GM12878 (cell line): ENCODE data around the gene SYNPR. TPM values are rescaled to one million over a fixed set of nuclear protein-coding genes. Genes with fewer than 3 reads are reported as not detected.

Source experiments
- ATAC-seq: fragments of 200-7000 bp; cut with Tn5 transposase; 3 replicates; pipeline ENCODE4 v1.9.1; 2020; ENCODE audit warnings: mild to moderate bottlenecking, moderate library complexity
- BruUV-seq: library from RNA; stranded (reverse); fragments of 400-500 nt; replicated peaks from 2 replicates; lab custom pipeline; 2021; lab: Mats Ljungman, UMichigan
- CTCF ChIA-PET: fragments of 300-600 bp; sonication (Branson Sonifier 250); formaldehyde crosslinking; extraction: SDS; loops from one replicate; lab custom pipeline; 2021; ENCODE audit warnings: inconsistent platforms; lab: Yijun Ruan, JAX
- POLR2A ChIA-PET: fragments of 350-600 bp; formaldehyde crosslinking; extraction: SDS; loops from one replicate; lab custom pipeline; 2021; ENCODE audit warnings: inconsistent platforms; lab: Charles Lee
- RAD21 ChIA-PET: fragments of 300-600 bp; sonication (Branson Sonifier 250); formaldehyde crosslinking; loops from one replicate; lab custom pipeline; 2023; ENCODE audit warnings: antibody characterized with exemption; ENCODE audit not compliant: unreplicated experiment; lab: Charles Lee
- SMC1A ChIA-PET: fragments of 300-600 bp; sonication (Branson Sonifier 250); formaldehyde crosslinking; loops from one replicate; lab custom pipeline; 2023; ENCODE audit not compliant: unreplicated experiment, uncharacterized antibody; lab: Charles Lee
- DNase-seq: peaks from one replicate; pipeline ENCODE4 v3.0.0-alpha.2; 2011; ENCODE audit warnings: low read depth, low spot score
- FAIRE-seq: peaks from 3 replicates; lab custom pipeline; 2011; peaks lifted over from hg19 to GRCh38; lab: Jason Lieb, UNC
- H2AFZ ChIP-seq: 2 replicates; pipeline ENCODE4 v1.6.0; 2011; ENCODE audit warnings: low read depth, low read length, control low read depth; ENCODE audit not compliant: control insufficient read depth
- H3K27ac ChIP-seq: 2 replicates; pipeline ENCODE4 v1.5.1; 2011; ENCODE audit warnings: control low read depth; ENCODE audit not compliant: control insufficient read depth, insufficient read depth
- H3K27me3 ChIP-seq, 2 experiments: replicated peaks in 1 of 2; 2 replicates each; pipeline versions ENCODE4 v1.6.0 to v1.6.1; 2011; ENCODE audit warnings: low read length in 1 of 2; ENCODE audit not compliant: control insufficient read depth in 2 of 2, insufficient read depth in 2 of 2
- H3K36me3 ChIP-seq, 2 experiments: 2 replicates each; pipeline ENCODE4 v1.5.1; 2011; ENCODE audit warnings: low read length in 1 of 2; ENCODE audit not compliant: control insufficient read depth in 2 of 2, insufficient read depth in 2 of 2
- H3K4me1 ChIP-seq: 2 replicates; pipeline ENCODE4 v1.6.1; 2011; ENCODE audit warnings: mild to moderate bottlenecking, low read length, moderate library complexity, mixed read lengths; ENCODE audit not compliant: control insufficient read depth, insufficient read depth
- H3K4me2 ChIP-seq: 2 replicates; pipeline ENCODE4 v1.6.0; 2011; ENCODE audit warnings: control low read depth; ENCODE audit not compliant: control insufficient read depth, insufficient read depth
- H3K4me3 ChIP-seq: fragments of 200-600 bp; sonication (generic); 2 replicates; pipeline ENCODE4 v1.5.1; 2016
- H3K79me2 ChIP-seq: 2 replicates; pipeline ENCODE4 v1.6.0; 2011; ENCODE audit warnings: low read length; ENCODE audit not compliant: control insufficient read depth, insufficient read depth
- H3K9ac ChIP-seq: 2 replicates; pipeline ENCODE4 v1.8.0; 2011; ENCODE audit warnings: low read length, control low read depth, mixed read lengths; ENCODE audit not compliant: control insufficient read depth, insufficient read depth
- H3K9me3 ChIP-seq: replicated peaks from 3 replicates; pipeline ENCODE4 v1.5.1; 2011; ENCODE audit warnings: mild to moderate bottlenecking, low read length; ENCODE audit not compliant: control insufficient read depth, insufficient read depth
- H4K20me1 ChIP-seq: 2 replicates; pipeline ENCODE4 v1.6.0; 2011; ENCODE audit not compliant: control insufficient read depth, insufficient read depth
- GATAD2B ChIP-seq: fragments of 450-650 bp; conservative IDR thresholded peaks from 2 replicates; pipeline ENCODE4 v1.6.1; 2017; ENCODE audit warnings: low read depth, mild to moderate bottlenecking, moderate library complexity
- HDAC2 ChIP-seq: fragments of 200-600 bp; sonication (generic); IDR thresholded peaks from 2 replicates; pipeline ENCODE4 v1.6.1; 2017
- IKZF1 ChIP-seq: fragments of 450-650 bp; conservative IDR thresholded peaks from 2 replicates; pipeline ENCODE4 v1.6.1; 2017; ENCODE audit warnings: antibody characterized with exemption, mild to moderate bottlenecking
- MYB ChIP-seq: fragments of 150-350 bp; IDR thresholded peaks from 2 replicates; pipeline ENCODE4 v1.6.1; 2014; ENCODE audit warnings: mild to moderate bottlenecking, low read depth, low read length, borderline replicate concordance
- NFIC ChIP-seq: IDR thresholded peaks from 2 replicates; pipeline ENCODE4 v1.6.1; 2012; ENCODE audit warnings: low read depth, mild to moderate bottlenecking, inconsistent platforms, low read length, moderate library complexity
- POLR2AphosphoS5 ChIP-seq: IDR thresholded peaks from 2 replicates; pipeline ENCODE4 v1.6.1; 2011; ENCODE audit warnings: mild to moderate bottlenecking, low read length, inconsistent platforms
- RAD21 ChIP-seq: IDR thresholded peaks from 2 replicates; pipeline ENCODE4 v1.6.1; 2011; ENCODE audit warnings: mild to moderate bottlenecking, low read depth, low read length, moderate library complexity; ENCODE audit not compliant: insufficient read depth
- RAD51 ChIP-seq: fragments of 450-650 bp; IDR thresholded peaks from 2 replicates; pipeline ENCODE4 v1.6.1; 2016; ENCODE audit warnings: moderate library complexity, mild to moderate bottlenecking, inconsistent platforms
- RB1 ChIP-seq: fragments of 450-650 bp; formaldehyde crosslinking; IDR thresholded peaks from 2 replicates; pipeline ENCODE4 v1.6.1; 2017; ENCODE audit warnings: mild to moderate bottlenecking, borderline replicate concordance
- SIN3A ChIP-seq: IDR thresholded peaks from 2 replicates; pipeline ENCODE4 v1.6.1; 2012; ENCODE audit warnings: low read depth, low read length, improper control_type of control experiment
- SREBF1 ChIP-seq: IDR thresholded peaks from 2 replicates; pipeline ENCODE4 v1.6.1; 2012; ENCODE audit warnings: mild to moderate bottlenecking, low read length
- SUPT20H ChIP-seq: IDR thresholded peaks from 2 replicates; pipeline ENCODE4 v1.6.1; 2011; ENCODE audit warnings: low read depth, mild to moderate bottlenecking, low read length, moderate library complexity, borderline replicate concordance; ENCODE audit not compliant: control insufficient read depth
- TARDBP ChIP-seq: IDR thresholded peaks from 2 replicates; pipeline ENCODE4 v1.6.1; 2016; ENCODE audit warnings: borderline replicate concordance
- WGBS: methylation state at CpG from one replicate; pipeline ENCODE4 v1.1.6; 2016; ENCODE audit warnings: low lambda C conversion rate; ENCODE audit not compliant: insufficient replicate concordance, insufficient coverage; ENCODE audit errors: missing lambda C conversion rate; 5-methylcytosine and 5-hydroxymethylcytosine counted together
- in situ Hi-C: fragments of 300-500 bp; cut with MboI; formaldehyde crosslinking; loops from 9 replicates; pipeline ENCODE4 v1.14.3; 2018; ENCODE audit warnings: mixed read lengths
- intact Hi-C: fragments of 100-400 bp; cut with micrococcal nuclease; formaldehyde crosslinking; loops from one replicate; pipeline ENCODE4 v1.14.2; 2022; ENCODE audit not compliant: unreplicated experiment
- polyA plus RNA-seq, 11 experiments: library from polyadenylated mRNA; depleted of rRNA in 4 of 11; unstranded in 6 of 11; stranded (reverse) in 5 of 11; fragments of >200 nt; fragmentation: Nextera tagmentation in 4 of 11; fragmentation: Illumina TruSeq in 1 of 11; extraction: Ambion mirVana in 4 of 11; extraction: Trizol in 1 of 11; gene quantifications; 1 replicate in 1 of 11; 2 replicates in 10 of 11; pipeline versions ENCODE4 v1.2.1 to v1.2.3, GENCODE V29; 2011 to 2016; ENCODE audit warnings: inconsistent platforms in 2 of 11, missing spikeins in 2 of 11, low read depth in 1 of 11
- total RNA-seq, 4 experiments: library from RNA; depleted of rRNA in 3 of 4; stranded (reverse); fragments of >200 nt in 3 of 4; fragmentation: Illumina TruSeq in 1 of 4; extraction: Trizol in 1 of 4; gene quantifications; 2 replicates each; pipeline versions ENCODE4 v1.2.1 to v1.2.3, GENCODE V29; 2013 to 2021
- TF ChIP-seq, protein P1 (sequence below): fragments of 450-650 bp; IDR thresholded peaks from 2 replicates; pipeline ENCODE4 v1.6.1; 2016; ENCODE audit warnings: mild to moderate bottlenecking, moderate library complexity, borderline replicate concordance
- TF ChIP-seq, protein P2 (sequence below): fragments of 450-650 bp; IDR thresholded peaks from 2 replicates; pipeline ENCODE4 v1.6.1; 2017; ENCODE audit warnings: mild to moderate bottlenecking, moderate library complexity
- TF ChIP-seq, protein P3 (sequence below): fragments of 450-650 bp; IDR thresholded peaks from 2 replicates; pipeline ENCODE4 v1.6.1; 2017; ENCODE audit warnings: mild to moderate bottlenecking

The SYNPR gene
- total and polyA plus RNA-seq, 10 of the 15 experiments (the other 5 are each of a cell fraction or from before 2014, with no cell fraction given), result not detected

GRCh38 chr3:63387568-63387967, 109.5 kb downstream of the SYNPR start:
- H3K4me3 ChIP-seq, result no peak overlapping the region
- no peaks in the 10 kb centered on the region for H3K36me3 ChIP-seq
- H3K27me3 ChIP-seq, result no peaks in the 10 kb centered on the region; a peak in 1 of 4 replicates
- CTCF ChIA-PET, result no interaction called here
- POLR2A ChIA-PET, result interaction anchor here (0.6 kb wide), 1 partner anchor 463 kb away, joined by 3 read pairs; no protein-coding TSS in a partner anchor
- ATAC-seq, result no peak
- intact Hi-C loops, result no loop called here
- RAD21 ChIA-PET, result no interaction called here
- no peak overlapping the region for H3K27ac ChIP-seq
- no peaks in the 10 kb centered on the region for H4K20me1 ChIP-seq
- no peaks in the 10 kb centered on the region for H3K9me3 ChIP-seq
- SMC1A ChIA-PET, result no interaction called here
- H3K4me1 ChIP-seq, result no peaks in the 10 kb centered on the region
- in situ Hi-C loops, result no loop called here
- no TSS peak for BruUV-seq
- no peak for FAIRE-seq
- 52% methylated on average over 3 of the region's 3 CpGs for WGBS
- no peak overlapping the region for H3K4me2 ChIP-seq
- no peaks in the 10 kb centered on the region for H3K79me2 ChIP-seq
- no peak overlapping the region for H3K9ac ChIP-seq
- DNase-seq, result no peak
- H2AFZ ChIP-seq, result no peak overlapping the region
- TF ChIP-seq, protein P1, sequence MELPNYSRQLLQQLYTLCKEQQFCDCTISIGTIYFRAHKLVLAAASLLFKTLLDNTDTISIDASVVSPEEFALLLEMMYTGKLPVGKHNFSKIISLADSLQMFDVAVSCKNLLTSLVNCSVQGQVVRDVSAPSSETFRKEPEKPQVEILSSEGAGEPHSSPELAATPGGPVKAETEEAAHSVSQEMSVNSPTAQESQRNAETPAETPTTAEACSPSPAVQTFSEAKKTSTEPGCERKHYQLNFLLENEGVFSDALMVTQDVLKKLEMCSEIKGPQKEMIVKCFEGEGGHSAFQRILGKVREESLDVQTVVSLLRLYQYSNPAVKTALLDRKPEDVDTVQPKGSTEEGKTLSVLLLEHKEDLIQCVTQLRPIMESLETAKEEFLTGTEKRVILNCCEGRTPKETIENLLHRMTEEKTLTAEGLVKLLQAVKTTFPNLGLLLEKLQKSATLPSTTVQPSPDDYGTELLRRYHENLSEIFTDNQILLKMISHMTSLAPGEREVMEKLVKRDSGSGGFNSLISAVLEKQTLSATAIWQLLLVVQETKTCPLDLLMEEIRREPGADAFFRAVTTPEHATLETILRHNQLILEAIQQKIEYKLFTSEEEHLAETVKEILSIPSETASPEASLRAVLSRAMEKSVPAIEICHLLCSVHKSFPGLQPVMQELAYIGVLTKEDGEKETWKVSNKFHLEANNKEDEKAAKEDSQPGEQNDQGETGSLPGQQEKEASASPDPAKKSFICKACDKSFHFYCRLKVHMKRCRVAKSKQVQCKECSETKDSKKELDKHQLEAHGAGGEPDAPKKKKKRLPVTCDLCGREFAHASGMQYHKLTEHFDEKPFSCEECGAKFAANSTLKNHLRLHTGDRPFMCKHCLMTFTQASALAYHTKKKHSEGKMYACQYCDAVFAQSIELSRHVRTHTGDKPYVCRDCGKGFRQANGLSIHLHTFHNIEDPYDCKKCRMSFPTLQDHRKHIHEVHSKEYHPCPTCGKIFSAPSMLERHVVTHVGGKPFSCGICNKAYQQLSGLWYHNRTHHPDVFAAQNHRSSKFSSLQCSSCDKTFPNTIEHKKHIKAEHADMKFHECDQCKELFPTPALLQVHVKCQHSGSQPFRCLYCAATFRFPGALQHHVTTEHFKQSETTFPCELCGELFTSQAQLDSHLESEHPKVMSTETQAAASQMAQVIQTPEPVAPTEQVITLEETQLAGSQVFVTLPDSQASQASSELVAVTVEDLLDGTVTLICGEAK, result no peak
- no peak for TF ChIP-seq RB1
- TF ChIP-seq MYB, result no peak
- no peak for TF ChIP-seq GATAD2B
- TF ChIP-seq NFIC, result no peak
- no peak for TF ChIP-seq TARDBP
- no peak for TF ChIP-seq POLR2AphosphoS5
- TF ChIP-seq, protein P2, sequence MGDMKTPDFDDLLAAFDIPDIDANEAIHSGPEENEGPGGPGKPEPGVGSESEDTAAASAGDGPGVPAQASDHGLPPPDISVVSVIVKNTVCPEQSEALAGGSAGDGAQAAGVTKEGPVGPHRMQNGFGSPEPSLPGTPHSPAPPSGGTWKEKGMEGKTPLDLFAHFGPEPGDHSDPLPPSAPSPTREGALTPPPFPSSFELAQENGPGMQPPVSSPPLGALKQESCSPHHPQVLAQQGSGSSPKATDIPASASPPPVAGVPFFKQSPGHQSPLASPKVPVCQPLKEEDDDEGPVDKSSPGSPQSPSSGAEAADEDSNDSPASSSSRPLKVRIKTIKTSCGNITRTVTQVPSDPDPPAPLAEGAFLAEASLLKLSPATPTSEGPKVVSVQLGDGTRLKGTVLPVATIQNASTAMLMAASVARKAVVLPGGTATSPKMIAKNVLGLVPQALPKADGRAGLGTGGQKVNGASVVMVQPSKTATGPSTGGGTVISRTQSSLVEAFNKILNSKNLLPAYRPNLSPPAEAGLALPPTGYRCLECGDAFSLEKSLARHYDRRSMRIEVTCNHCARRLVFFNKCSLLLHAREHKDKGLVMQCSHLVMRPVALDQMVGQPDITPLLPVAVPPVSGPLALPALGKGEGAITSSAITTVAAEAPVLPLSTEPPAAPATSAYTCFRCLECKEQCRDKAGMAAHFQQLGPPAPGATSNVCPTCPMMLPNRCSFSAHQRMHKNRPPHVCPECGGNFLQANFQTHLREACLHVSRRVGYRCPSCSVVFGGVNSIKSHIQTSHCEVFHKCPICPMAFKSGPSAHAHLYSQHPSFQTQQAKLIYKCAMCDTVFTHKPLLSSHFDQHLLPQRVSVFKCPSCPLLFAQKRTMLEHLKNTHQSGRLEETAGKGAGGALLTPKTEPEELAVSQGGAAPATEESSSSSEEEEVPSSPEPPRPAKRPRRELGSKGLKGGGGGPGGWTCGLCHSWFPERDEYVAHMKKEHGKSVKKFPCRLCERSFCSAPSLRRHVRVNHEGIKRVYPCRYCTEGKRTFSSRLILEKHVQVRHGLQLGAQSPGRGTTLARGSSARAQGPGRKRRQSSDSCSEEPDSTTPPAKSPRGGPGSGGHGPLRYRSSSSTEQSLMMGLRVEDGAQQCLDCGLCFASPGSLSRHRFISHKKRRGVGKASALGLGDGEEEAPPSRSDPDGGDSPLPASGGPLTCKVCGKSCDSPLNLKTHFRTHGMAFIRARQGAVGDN, result no peak
- TF ChIP-seq HDAC2, result no peak
- TF ChIP-seq RAD21, result no peak
- TF ChIP-seq, protein P3, sequence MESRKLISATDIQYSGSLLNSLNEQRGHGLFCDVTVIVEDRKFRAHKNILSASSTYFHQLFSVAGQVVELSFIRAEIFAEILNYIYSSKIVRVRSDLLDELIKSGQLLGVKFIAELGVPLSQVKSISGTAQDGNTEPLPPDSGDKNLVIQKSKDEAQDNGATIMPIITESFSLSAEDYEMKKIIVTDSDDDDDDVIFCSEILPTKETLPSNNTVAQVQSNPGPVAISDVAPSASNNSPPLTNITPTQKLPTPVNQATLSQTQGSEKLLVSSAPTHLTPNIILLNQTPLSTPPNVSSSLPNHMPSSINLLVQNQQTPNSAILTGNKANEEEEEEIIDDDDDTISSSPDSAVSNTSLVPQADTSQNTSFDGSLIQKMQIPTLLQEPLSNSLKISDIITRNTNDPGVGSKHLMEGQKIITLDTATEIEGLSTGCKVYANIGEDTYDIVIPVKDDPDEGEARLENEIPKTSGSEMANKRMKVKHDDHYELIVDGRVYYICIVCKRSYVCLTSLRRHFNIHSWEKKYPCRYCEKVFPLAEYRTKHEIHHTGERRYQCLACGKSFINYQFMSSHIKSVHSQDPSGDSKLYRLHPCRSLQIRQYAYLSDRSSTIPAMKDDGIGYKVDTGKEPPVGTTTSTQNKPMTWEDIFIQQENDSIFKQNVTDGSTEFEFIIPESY, result no peak
- no peak for TF ChIP-seq RAD51
- no peak for TF ChIP-seq IKZF1
- no peak for TF ChIP-seq SREBF1
- TF ChIP-seq SIN3A, result no peak
- no peak for TF ChIP-seq SUPT20H
